GM12878 (cell line): ENCODE data around the gene HNRNPF. TPM values are rescaled to one million over a fixed set of nuclear protein-coding genes. Genes with fewer than 3 reads are reported as not detected.

ENCODE experiments used
- ATAC-seq: fragments of 200-7000 bp; cut with Tn5 transposase; 3 replicates; pipeline ENCODE4 v1.9.1; 2020; ENCODE audit warnings: mild to moderate bottlenecking, moderate library complexity
- BruUV-seq: library from RNA; stranded (reverse); fragments of 400-500 nt; replicated peaks from 2 replicates; lab custom pipeline; 2021; lab: Mats Ljungman, UMichigan
- CTCF ChIA-PET: fragments of 300-600 bp; sonication (Branson Sonifier 250); formaldehyde crosslinking; extraction: SDS; loops from one replicate; lab custom pipeline; 2021; ENCODE audit warnings: inconsistent platforms; lab: Yijun Ruan, JAX
- POLR2A ChIA-PET: fragments of 350-600 bp; formaldehyde crosslinking; extraction: SDS; loops from one replicate; lab custom pipeline; 2021; ENCODE audit warnings: inconsistent platforms; lab: Charles Lee
- RAD21 ChIA-PET: fragments of 300-600 bp; sonication (Branson Sonifier 250); formaldehyde crosslinking; loops from one replicate; lab custom pipeline; 2023; ENCODE audit warnings: antibody characterized with exemption; ENCODE audit not compliant: unreplicated experiment; lab: Charles Lee
- SMC1A ChIA-PET: fragments of 300-600 bp; sonication (Branson Sonifier 250); formaldehyde crosslinking; loops from one replicate; lab custom pipeline; 2023; ENCODE audit not compliant: unreplicated experiment, uncharacterized antibody; lab: Charles Lee
- DNase-seq: peaks from one replicate; pipeline ENCODE4 v3.0.0-alpha.2; 2011; ENCODE audit warnings: low read depth, low spot score
- FAIRE-seq: peaks from 3 replicates; lab custom pipeline; 2011; peaks lifted over from hg19 to GRCh38; lab: Jason Lieb, UNC
- H2AFZ ChIP-seq: 2 replicates; pipeline ENCODE4 v1.6.0; 2011; ENCODE audit warnings: low read depth, low read length, control low read depth; ENCODE audit not compliant: control insufficient read depth
- H3K27ac ChIP-seq: 2 replicates; pipeline ENCODE4 v1.5.1; 2011; ENCODE audit warnings: control low read depth; ENCODE audit not compliant: control insufficient read depth, insufficient read depth
- H3K27me3 ChIP-seq, 2 experiments: replicated peaks in 1 of 2; 2 replicates each; pipeline versions ENCODE4 v1.6.0 to v1.6.1; 2011; ENCODE audit warnings: low read length in 1 of 2; ENCODE audit not compliant: control insufficient read depth in 2 of 2, insufficient read depth in 2 of 2
- H3K36me3 ChIP-seq, 2 experiments: 2 replicates each; pipeline ENCODE4 v1.5.1; 2011; ENCODE audit warnings: low read length in 1 of 2; ENCODE audit not compliant: control insufficient read depth in 2 of 2, insufficient read depth in 2 of 2
- H3K4me1 ChIP-seq: 2 replicates; pipeline ENCODE4 v1.6.1; 2011; ENCODE audit warnings: mild to moderate bottlenecking, low read length, moderate library complexity, mixed read lengths; ENCODE audit not compliant: control insufficient read depth, insufficient read depth
- H3K4me2 ChIP-seq: 2 replicates; pipeline ENCODE4 v1.6.0; 2011; ENCODE audit warnings: control low read depth; ENCODE audit not compliant: control insufficient read depth, insufficient read depth
- H3K4me3 ChIP-seq: fragments of 200-600 bp; sonication (generic); 2 replicates; pipeline ENCODE4 v1.5.1; 2016
- H3K79me2 ChIP-seq: 2 replicates; pipeline ENCODE4 v1.6.0; 2011; ENCODE audit warnings: low read length; ENCODE audit not compliant: control insufficient read depth, insufficient read depth
- H3K9ac ChIP-seq: 2 replicates; pipeline ENCODE4 v1.8.0; 2011; ENCODE audit warnings: low read length, control low read depth, mixed read lengths; ENCODE audit not compliant: control insufficient read depth, insufficient read depth
- H3K9me3 ChIP-seq: replicated peaks from 3 replicates; pipeline ENCODE4 v1.5.1; 2011; ENCODE audit warnings: mild to moderate bottlenecking, low read length; ENCODE audit not compliant: control insufficient read depth, insufficient read depth
- H4K20me1 ChIP-seq: 2 replicates; pipeline ENCODE4 v1.6.0; 2011; ENCODE audit not compliant: control insufficient read depth, insufficient read depth
- BACH1 ChIP-seq: fragments of 450-650 bp; IDR thresholded peaks from 2 replicates; pipeline ENCODE4 v1.6.1; 2017; ENCODE audit warnings: mild to moderate bottlenecking, borderline replicate concordance
- BCL3 ChIP-seq: IDR thresholded peaks from 2 replicates; pipeline ENCODE4 v1.6.1; 2011; ENCODE audit warnings: borderline replicate concordance, low read depth, mild to moderate bottlenecking, moderate library complexity, low read length; ENCODE audit not compliant: insufficient read depth, poor library complexity, severe bottlenecking
- CBFB ChIP-seq: IDR thresholded peaks from 2 replicates; pipeline ENCODE4 v1.6.1; 2016; ENCODE audit warnings: antibody characterized with exemption, low read depth
- CREB1 ChIP-seq: IDR thresholded peaks from 2 replicates; pipeline ENCODE4 v1.6.1; 2012; ENCODE audit warnings: low read depth, mild to moderate bottlenecking, inconsistent platforms
- FOS ChIP-seq: IDR thresholded peaks from 3 replicates; pipeline ENCODE4 v1.6.1; 2011; ENCODE audit warnings: borderline replicate concordance; ENCODE audit not compliant: insufficient read length; ENCODE audit errors: extremely low read depth
- HCFC1 ChIP-seq: fragments of 150-350 bp; IDR thresholded peaks from 2 replicates; pipeline ENCODE4 v1.6.1; 2014; ENCODE audit warnings: low read length
- MAX ChIP-seq: IDR thresholded peaks from 2 replicates; pipeline ENCODE4 v1.6.1; 2012; ENCODE audit warnings: low read depth, low read length, improper control_type of control experiment
- MYB ChIP-seq: fragments of 150-350 bp; IDR thresholded peaks from 2 replicates; pipeline ENCODE4 v1.6.1; 2014; ENCODE audit warnings: mild to moderate bottlenecking, low read depth, low read length, borderline replicate concordance
- SIX5 ChIP-seq: IDR thresholded peaks from 2 replicates; pipeline ENCODE4 v1.6.1; 2011; ENCODE audit warnings: mild to moderate bottlenecking, low read depth, low read length, moderate library complexity; ENCODE audit not compliant: severe bottlenecking
- SMC3 ChIP-seq: IDR thresholded peaks from 2 replicates; pipeline ENCODE4 v1.6.1; 2011; ENCODE audit warnings: low read length, improper control_type of control experiment, borderline replicate concordance
- SPI1 ChIP-seq: IDR thresholded peaks from 2 replicates; pipeline ENCODE4 v1.6.1; 2011; ENCODE audit warnings: low read depth, mild to moderate bottlenecking, low read length, moderate library complexity, borderline replicate concordance; ENCODE audit not compliant: insufficient read depth
- SREBF1 ChIP-seq: IDR thresholded peaks from 2 replicates; pipeline ENCODE4 v1.6.1; 2012; ENCODE audit warnings: mild to moderate bottlenecking, low read length
- STAT3 ChIP-seq: IDR thresholded peaks from 2 replicates; pipeline ENCODE4 v1.6.1; 2011; ENCODE audit warnings: low read depth, low read length, improper control_type of control experiment
- USF2 ChIP-seq: IDR thresholded peaks from 2 replicates; pipeline ENCODE4 v1.6.1; 2011; ENCODE audit warnings: low read depth, low read length, improper control_type of control experiment, borderline replicate concordance
- ZNF217 ChIP-seq: fragments of 450-650 bp; IDR thresholded peaks from 2 replicates; pipeline ENCODE4 v1.6.1; 2017; ENCODE audit warnings: antibody characterized with exemption, mild to moderate bottlenecking
- ZNF592 ChIP-seq: fragments of 450-650 bp; IDR thresholded peaks from 2 replicates; pipeline ENCODE4 v1.6.1; 2017; ENCODE audit warnings: mild to moderate bottlenecking, moderate library complexity
- WGBS: methylation state at CpG from one replicate; pipeline ENCODE4 v1.1.6; 2016; ENCODE audit warnings: low lambda C conversion rate; ENCODE audit not compliant: insufficient replicate concordance, insufficient coverage; ENCODE audit errors: missing lambda C conversion rate; 5-methylcytosine and 5-hydroxymethylcytosine counted together
- in situ Hi-C: fragments of 300-500 bp; cut with MboI; formaldehyde crosslinking; loops from 9 replicates; pipeline ENCODE4 v1.14.3; 2018; ENCODE audit warnings: mixed read lengths
- intact Hi-C: fragments of 100-400 bp; cut with micrococcal nuclease; formaldehyde crosslinking; loops from one replicate; pipeline ENCODE4 v1.14.2; 2022; ENCODE audit not compliant: unreplicated experiment
- polyA plus RNA-seq, 11 experiments: library from polyadenylated mRNA; depleted of rRNA in 4 of 11; unstranded in 6 of 11; stranded (reverse) in 5 of 11; fragments of >200 nt; fragmentation: Nextera tagmentation in 4 of 11; fragmentation: Illumina TruSeq in 1 of 11; extraction: Ambion mirVana in 4 of 11; extraction: Trizol in 1 of 11; gene quantifications; 1 replicate in 1 of 11; 2 replicates in 10 of 11; pipeline versions ENCODE4 v1.2.1 to v1.2.3, GENCODE V29; 2011 to 2016; ENCODE audit warnings: inconsistent platforms in 2 of 11, missing spikeins in 2 of 11, low read depth in 1 of 11
- total RNA-seq, 4 experiments: library from RNA; depleted of rRNA in 3 of 4; stranded (reverse); fragments of >200 nt in 3 of 4; fragmentation: Illumina TruSeq in 1 of 4; extraction: Trizol in 1 of 4; gene quantifications; 2 replicates each; pipeline versions ENCODE4 v1.2.1 to v1.2.3, GENCODE V29; 2013 to 2021

The HNRNPF gene
- total and polyA plus RNA-seq, 10 of the 15 experiments (the other 5 are each of a cell fraction or from before 2014, with no cell fraction given), result 156 to 373 (median 293) TPM

- Histone ChIP-seq H3K4me1 (peaks cover 2% of the 10 kb centered on the region), H3K27ac (peak overlapping the region; percentile 95), H3K9ac (peak overlapping the region; percentile 92), H3K36me3 (no peaks in the 10 kb centered on the region; a peak in 1 of 4 replicates), H3K9me3 (no peaks in the 10 kb centered on the region), H3K27me3 (no peaks in the 10 kb centered on the region), H3K79me2 (peaks cover 76% of the 10 kb centered on the region), H4K20me1 (peaks cover 4% of the 10 kb centered on the region; the same call in 1 of the 2 replicates), H3K4me2 (no peak overlapping the region; the same call in 1 of the 2 replicates), H2AFZ (no peak overlapping the region), H3K4me3 (peak overlapping the region; percentile 98)
- WGBS, result under 1% methylated on average over 54 of the region's 59 CpGs
- POLR2A ChIA-PET, result interaction anchor here (1.3 to 3.4 kb wide), 5 partner anchors 9 to 49 kb away, joined by 3 to 19 read pairs (median 7); no protein-coding TSS in a partner anchor
- no peak for FAIRE-seq
- SMC1A ChIA-PET, result interaction anchor here (1.0 kb wide), 1 partner anchor 45 kb away, joined by 5 read pairs; no protein-coding TSS in a partner anchor
- CTCF ChIA-PET, result interaction anchor here (0.8 to 1.3 kb wide), 5 partner anchors 11 to 287 kb away, joined by 3 to 6 read pairs (median 3); no protein-coding TSS in a partner anchor
- no peak for DNase-seq
- peak; percentile 23 for ATAC-seq
- intact Hi-C loops, result loop anchor here (1.0 to 5.0 kb wide), 3 partner anchors 10 to 270 kb away; partner anchors contain the start of gene CSGALNACT2
- BruUV-seq, result no TSS peak
- RAD21 ChIA-PET, result interaction anchor here (1.0 to 1.8 kb wide), 3 partner anchors 9 to 46 kb away, joined by 5 read pairs; no protein-coding TSS in a partner anchor
- in situ Hi-C loops, result loop anchor here (10.0 to 25.0 kb wide), 4 partner anchors 270 to 1558 kb away; partner anchors contain the start of genes CSGALNACT2 and ZNF33B
- TF ChIP-seq ZNF592 (no peak), ZNF217 (peak; percentile 38; the same call in 1 of the 2 replicates), SPI1 (no peak), HCFC1 (no peak), BACH1 (peak; percentile 86), STAT3 (no peak), CREB1 (no peak), SIX5 (no peak), MAX (no peak), SREBF1 (no peak), FOS (no peak), SMC3 (no peak), CBFB (no peak), MYB (no peak), BCL3 (peak; percentile 29), USF2 (no peak)
These were observed 1.8 kb downstream of the HNRNPF start for GRCh38 chr10:43407148-43407575.
